ENCODE results near the gene ZNRD2.
"Not testable (repeated sequence)": the region's sequence is repeated elsewhere in the genome, so short reads cannot be mapped to it uniquely, and the experiment has no call there.

ZNRD2 gene, protein sequence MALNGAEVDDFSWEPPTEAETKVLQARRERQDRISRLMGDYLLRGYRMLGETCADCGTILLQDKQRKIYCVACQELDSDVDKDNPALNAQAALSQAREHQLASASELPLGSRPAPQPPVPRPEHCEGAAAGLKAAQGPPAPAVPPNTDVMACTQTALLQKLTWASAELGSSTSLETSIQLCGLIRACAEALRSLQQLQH

DNA sequence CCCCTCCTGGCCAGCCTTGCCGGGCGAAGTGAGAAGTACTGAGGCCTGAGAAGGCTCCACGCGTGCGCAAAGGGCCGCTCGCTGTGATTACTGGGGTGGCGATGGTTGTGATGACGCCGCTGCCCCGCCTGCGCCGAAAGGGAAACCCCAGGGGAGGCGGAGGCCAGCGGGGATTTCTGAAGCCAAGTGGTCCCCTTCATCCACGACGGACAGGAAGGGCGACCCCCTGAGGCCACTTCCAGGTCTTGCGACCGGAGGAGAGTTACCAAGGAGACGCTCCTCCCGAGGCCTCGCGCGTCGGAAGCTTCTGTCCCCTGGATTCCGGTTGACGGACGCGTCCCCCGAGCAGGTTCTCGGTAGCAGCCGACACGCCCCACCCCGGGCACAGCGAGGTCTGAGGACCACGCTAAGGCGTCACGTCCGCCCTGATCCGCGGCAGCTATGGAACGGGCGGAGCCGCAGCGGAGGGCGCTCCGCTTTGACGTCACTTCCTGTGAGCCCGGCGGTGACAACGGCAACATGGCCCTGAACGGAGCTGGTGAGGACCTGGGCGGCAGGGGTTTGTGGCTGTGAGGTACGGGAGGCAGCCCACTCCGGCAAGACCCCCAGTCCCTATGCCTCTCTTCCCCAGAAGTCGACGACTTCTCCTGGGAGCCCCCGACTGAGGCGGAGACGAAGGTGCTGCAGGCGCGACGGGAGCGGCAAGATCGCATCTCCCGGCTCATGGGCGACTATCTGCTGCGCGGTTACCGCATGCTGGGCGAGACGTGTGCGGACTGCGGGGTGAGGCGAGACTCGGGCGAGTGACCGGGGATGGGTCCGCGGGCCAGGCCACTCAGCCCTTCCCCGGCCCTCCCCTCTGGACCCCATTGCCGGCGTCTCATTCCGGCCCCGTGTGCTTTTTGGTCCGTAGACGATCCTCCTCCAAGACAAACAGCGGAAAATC lies at the start of gene ZNRD2:
TSS of gene ZNRD2 (plus strand) at position 505 of the 946 bp plus-strand sequence. CDS start at position 520, 15 bp downstream.
- DNase-seq = peak; percentile 98

DNA sequence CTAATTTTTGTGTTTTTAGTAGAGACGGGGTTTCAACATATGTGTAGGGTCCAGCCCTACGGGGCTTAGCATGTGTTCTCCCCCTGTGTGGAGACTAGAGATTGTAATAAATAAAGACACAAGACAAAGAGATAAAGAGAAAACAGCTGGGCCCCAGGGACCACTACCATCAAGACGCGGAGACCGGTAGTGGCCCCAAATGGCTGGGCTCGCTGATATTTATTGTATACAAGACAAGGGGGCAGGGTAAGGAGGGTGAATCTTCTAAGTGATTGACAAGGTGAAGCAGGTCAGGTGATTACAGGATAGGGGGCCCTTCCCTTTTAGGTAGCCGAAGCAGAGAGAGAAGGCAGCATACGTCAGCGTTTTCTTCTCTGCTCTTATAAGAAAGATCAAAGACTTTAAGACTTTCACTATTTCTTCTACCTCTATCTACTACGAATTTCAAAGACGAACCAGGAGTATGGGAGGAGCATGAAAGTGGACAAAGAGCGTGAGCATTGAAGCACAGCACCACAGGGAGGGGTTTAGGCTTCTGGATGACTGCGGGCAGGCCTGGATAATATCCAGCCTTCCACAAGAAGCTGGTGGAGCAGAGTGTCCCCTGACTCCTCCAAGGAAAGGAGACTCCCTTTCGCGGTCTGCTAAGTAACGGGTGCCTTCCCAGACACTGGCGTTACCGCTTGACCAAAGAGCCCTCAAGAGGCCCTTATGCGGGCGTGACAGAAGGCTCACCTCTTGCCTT lies 48.3 kb upstream of the ZNRD2 start:
- DNase-seq = not testable (repeated sequence)

DNA sequence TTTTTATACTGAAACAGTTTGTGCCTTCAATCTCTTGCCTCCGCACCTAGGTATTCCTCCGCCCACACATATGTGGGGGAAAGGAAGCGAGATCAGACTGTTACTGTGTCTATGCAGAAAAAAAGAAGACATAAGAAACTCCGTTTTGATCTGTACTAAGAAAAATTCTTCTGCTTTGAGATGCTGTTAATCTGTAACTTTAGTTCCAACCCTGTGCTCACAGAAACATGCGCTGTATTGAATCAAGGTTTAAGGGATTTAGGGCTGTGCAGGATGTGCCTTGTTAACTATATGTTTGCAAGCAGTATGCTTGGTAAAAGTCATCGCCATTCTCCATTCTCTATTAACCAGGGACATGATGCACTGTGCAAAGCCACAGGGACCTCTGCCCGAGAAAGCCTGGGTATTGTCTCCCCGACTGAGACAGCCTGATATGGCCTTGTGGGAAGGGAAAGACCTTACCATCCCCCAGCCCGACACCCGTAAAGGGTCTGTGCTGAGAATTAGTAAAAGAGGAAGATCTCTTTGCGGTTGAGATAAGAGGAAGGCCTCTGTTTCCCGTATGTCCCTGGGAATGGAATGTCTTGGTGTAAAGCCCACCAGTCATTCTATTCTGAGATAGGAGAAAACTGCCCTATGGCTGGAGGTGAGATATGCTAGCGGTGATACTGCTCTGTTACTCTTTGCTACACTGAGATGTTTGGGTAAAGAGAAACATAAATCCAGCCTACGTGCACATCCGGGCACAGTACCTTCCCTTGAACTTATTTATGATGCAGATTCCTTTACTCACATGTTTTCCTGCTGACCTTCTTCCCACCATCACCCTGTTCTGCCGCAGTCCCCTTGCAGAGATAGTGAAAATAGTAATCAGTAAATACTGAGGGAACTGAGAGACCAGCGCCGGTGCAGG lies 47.3 kb upstream of the ZNRD2 start:
- DNase-seq = not testable (repeated sequence)

DNA sequence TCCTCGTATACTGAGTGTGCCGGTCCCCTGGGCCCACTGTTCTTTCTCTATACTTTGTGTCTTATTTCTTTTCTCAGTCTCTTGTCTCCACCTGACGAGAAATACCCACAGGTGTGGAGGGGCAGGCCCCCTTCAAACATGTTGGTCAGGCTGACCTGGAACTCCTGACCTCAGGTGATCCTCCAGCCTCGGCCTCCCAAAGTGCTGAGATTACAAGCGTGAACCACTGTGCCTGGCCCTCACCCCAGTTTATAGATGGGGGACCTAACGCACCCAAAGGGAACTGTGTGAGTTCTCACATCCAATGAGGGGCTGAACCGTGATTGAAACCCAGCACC lies 46.7 kb upstream of the ZNRD2 start:
- DNase-seq = not testable (repeated sequence)

DNA sequence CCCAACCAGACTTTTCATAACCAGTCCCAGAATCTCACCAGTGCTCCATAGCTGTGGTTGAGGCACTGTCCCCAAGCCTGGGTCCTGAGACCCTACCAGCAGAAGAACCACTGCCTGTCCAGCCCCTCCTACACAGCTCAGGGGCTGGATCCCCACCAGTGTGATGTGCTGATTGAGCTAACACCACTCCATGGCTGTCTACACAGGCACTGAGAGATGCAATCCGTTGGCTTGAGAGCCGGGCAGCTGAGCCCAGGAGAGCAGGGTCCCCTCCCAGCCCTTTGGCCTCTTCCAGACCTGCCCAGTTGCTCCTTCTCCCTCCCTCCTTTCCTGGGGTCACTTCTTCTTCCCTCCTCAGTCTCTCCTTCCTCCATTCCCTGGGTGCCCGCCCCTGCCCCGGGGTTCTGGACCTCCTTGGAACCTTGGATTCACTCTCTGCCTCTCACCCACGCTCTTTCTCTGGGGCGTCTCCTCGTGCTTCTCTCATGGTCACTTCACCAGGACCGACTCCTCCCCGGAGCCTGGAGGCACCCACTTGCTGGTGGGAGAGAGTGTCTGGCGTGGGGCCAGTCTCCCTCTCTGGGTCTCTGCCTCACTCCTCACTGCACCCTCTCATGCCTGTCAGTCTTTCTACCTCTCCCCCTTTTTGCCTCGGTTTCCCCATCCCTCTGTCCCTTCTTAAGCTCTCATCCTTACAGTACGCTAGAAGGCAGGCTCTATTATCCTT lies 46.1 kb upstream of the ZNRD2 start:
- no peak for DNase-seq

DNA sequence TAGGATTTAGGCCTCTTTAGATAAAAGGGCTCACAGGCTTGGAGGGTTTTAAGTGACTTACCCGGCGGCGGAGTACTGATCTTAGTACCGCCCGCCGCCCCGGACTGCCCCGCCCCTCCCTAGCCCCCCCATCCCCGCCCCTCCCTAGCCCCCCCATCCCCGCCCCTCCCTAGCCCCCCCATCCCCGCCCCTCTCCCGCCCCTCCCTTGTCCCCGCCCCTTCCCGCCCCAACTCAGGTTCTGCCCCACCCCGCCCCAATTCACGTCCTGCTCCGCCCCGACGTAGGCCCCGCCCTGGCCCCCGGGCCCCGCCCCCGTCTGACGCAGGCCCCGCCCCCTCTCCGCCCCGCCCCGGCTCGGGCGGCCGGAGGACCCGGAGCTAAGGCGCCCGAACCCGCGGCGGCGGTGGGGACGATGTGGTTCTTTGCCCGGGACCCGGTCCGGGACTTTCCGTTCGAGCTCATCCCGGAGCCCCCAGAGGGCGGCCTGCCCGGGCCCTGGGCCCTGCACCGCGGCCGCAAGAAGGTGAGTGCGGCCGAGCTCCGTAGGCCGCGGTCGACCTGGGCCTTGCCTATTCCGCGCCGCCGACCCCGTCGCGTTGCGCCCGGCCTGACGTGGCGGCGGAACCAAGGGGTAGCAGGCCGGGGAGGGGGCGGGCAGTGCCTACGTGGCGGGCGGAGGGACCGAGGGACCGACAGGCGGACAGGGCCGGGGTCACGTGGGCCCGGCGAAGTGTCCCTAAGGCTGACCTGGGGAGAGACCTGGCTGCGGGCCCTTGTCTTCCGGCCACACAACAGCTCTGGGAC lies 45.3 kb upstream of the ZNRD2 start, which contains the start of gene SCYL1:
TSS of gene SCYL1 (plus strand) at position 343 of the 805 bp plus-strand sequence. CDS start at position 414, 71 bp downstream.
- DNase-seq = peak; percentile 78

DNA sequence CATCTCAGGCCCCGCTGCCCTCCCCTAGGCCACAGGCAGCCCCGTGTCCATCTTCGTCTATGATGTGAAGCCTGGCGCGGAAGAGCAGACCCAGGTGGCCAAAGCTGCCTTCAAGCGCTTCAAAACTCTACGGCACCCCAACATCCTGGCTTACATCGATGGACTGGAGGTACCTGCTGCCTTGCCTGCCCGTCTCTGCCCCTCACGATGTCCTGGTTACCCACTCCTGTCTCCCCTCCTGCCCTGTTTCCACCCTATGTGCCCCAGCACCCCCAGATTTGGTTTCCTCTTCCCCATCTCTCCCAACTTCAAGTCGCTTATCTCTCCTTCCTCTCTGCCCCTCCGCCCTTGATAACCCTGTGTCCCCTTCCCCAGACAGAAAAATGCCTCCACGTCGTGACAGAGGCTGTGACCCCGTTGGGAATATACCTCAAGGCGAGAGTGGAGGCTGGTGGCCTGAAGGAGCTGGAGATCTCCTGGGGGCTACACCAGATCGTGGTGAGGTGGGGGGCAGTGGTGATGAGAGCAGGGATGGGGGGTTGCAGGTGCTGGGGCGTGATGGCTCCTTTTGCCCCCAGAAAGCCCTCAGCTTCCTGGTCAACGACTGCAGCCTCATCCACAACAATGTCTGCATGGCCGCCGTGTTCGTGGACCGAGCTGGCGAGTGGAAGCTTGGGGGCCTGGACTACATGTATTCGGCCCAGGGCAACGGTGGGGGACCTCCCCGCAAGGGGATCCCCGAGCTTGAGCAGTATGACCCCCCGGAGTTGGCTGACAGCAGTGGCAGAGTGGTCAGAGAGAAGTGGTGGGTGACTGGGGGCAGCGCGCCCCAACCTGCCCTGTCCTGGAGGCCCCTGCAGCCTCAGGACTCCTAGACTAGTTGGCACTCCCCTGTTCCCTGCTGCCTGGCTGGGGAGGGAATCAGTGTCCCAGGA lies 44.5 kb upstream of the ZNRD2 start:
- no peak for DNase-seq

DNA sequence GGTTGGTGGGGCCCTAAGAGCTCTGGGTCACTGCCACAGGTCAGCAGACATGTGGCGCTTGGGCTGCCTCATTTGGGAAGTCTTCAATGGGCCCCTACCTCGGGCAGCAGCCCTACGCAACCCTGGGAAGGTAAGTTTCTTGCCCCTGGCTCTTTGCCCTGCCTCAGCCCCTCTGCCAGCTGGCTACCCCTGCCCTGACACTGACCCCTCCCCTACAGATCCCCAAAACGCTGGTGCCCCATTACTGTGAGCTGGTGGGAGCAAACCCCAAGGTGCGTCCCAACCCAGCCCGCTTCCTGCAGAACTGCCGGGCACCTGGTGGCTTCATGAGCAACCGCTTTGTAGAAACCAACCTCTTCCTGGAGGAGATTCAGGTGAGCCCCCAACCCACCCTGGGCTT lies 43.5 kb upstream of the ZNRD2 start:
- DNase-seq = no peak

DNA sequence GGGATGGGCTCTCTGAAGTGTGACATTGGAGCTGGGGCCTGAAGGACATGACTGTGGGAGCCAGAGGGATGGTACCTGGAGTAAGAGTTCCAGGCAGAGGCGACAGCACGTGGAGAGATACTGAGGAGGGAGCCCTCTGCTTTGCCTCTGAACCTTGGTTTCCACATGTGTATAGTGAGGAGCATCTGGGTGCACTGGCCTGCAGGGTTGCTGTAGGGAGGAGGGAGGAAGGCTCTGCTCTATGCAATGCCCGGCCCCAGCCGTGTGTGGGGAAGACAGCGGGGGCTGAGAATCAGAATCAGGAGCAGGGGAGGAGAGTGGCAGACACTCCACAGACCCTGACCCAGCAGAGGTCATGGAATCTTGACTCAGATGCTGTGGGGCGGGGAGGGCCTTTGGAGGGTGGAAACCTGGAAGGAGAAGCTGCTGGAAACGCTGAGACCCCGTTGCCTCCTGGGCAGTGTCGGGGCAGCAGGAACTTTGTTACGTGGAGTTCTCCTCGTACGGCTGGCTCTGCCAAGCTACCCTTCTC lies 41.4 kb upstream of the ZNRD2 start:
- DNase-seq = no peak

DNA sequence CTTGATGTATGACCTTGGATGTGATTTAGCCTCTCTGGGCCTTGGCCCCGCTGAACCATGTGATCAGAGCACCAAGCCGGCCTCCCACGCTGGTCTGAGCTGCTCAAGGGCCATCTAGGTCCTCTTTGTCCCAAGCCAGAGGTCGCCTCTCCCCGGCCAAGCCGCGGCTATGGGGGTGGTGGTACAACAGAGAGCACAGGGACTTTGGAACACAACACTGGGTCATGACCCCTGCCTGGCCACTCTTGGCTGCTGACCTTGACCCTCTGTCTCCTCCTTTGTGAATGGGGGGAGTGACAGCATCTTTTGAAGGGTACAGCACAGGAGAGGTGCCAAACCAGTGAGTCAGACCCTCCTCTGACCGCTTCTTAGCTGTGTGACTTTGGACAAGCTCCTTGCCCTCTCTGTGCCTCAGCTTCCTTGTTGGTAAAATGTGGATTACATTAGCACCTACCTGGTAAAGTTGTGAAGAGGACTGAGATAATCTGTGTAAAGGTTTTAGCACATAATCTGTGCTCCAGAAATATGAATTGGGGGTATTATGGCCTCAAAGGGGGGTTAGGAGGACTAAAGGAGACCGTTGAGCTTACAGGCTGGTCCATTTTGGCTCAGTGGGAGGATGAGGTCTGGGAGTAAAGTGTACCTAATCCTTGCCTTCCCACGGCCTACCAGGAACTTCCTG lies 40.7 kb upstream of the ZNRD2 start:
- no peak for DNase-seq

DNA sequence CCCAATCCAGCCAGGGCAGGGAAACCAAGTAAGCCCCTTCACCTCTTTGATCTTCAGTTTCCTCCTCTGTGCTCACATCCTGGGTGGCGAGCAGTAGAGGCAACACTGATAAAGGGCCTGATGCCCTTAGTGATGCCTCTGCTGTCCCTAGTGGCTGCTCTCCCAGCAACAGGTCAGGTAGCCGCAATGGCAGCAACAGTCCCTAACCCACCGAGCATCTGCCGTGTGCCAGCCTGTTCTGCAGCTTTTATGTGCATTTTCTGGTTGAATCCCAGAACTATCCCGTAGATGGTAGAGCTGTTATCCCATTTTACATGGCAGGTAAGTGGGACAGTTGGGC lies 40.1 kb upstream of the ZNRD2 start:
- no peak for DNase-seq

DNA sequence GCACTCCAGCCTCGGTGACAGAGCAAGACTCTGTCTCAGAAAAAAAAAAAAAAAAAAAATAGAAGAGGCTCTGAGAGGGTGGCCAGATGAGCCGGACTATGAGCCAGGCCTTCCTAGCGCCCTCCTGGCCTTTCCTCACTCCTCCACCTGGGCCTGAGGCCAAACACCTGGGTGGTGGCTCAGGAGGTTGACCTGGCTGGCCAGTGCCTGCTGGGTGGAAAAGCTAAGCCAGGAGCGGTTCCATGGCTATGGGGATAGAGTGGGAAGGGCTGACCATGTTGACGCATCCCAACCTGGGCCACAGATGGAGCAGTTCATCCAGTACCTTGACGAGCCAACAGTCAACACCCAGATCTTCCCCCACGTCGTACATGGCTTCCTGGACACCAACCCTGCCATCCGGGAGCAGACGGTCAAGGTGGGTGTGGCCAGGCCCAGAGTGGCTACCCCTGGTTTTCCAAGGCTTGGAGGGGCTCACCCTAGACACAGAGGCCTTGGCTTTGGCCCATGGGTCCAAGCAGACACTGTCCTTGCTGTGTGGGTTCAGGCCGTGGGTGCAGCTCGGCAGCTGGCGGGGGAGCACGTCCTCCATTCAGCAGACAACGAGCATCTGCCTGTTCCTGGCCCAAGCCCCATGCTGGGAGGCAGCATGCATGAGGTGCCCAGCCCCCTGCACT lies 37.8 kb upstream of the ZNRD2 start:
- DNase-seq = no peak

DNA sequence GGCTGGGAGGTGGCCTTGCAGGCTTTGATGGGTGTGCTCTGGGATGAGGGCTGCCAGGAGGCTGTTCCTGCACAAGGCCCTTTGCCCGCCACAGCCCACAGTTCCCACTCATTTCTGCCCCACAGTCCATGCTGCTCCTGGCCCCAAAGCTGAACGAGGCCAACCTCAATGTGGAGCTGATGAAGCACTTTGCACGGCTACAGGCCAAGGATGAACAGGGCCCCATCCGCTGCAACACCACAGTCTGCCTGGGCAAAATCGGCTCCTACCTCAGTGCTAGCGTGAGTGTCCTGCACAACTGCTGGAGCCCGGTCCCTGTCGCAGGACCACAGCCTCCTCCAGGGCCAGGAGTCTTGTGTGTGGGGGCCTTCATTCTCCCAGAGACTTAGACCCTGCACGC lies 35.2 kb upstream of the ZNRD2 start:
- DNase-seq = no peak

DNA sequence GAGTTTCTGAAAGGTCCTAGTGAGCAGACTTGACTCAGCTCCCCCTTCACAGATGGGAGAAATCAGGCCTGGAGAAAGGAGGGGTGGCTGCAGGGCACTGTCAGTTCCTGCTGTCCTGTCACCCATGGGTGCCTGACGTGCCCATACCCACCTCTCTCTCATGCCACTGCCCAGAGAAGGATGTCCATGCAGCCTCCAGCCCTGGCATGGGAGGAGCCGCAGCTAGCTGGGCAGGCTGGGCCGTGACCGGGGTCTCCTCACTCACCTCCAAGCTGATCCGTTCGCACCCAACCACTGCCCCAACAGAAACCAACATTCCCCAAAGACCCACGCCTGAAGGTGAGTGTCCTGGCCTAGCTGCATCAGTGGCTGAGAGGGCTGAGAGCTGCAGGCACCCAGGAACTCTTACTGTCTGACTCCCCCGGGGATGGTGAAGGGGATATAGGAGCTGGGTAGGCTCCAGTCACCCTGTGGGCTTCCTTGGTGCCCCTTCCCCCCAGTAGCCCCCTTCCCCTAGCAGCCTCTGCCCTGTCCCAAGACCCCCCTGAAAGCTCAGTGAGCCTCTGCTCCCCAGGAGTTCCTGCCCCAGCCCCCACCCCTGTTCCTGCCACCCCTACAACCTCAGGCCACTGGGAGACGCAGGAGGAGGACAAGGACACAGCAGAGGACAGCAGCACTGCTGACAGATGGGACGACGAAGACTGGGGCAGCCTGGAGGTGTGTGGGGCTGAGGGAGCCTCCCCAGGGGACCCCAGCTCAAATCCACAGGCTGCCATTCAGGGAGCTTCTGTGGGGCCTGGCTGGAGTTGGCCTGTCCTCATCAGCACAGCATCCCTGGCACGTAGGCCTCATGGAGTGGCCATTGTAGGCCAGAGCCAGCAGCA lies 33.6 kb upstream of the ZNRD2 start:
- DNase-seq = no peak

DNA sequence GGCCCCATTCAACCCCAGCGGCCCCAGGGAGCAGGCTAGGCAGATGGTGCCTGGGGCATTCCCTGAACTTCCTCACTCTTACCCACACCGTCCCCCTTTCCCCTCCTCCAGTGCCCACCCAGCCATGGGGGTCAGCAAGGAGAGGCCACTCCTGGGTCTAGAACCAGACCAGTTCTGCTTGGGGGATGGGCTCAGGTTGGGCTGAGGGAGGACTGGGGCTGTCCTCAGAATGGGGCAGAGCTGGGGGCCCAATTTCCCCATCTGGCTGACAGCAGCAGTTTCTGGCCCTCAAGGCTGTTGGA lies 33.0 kb upstream of the ZNRD2 start:
- no peak for DNase-seq

DNA sequence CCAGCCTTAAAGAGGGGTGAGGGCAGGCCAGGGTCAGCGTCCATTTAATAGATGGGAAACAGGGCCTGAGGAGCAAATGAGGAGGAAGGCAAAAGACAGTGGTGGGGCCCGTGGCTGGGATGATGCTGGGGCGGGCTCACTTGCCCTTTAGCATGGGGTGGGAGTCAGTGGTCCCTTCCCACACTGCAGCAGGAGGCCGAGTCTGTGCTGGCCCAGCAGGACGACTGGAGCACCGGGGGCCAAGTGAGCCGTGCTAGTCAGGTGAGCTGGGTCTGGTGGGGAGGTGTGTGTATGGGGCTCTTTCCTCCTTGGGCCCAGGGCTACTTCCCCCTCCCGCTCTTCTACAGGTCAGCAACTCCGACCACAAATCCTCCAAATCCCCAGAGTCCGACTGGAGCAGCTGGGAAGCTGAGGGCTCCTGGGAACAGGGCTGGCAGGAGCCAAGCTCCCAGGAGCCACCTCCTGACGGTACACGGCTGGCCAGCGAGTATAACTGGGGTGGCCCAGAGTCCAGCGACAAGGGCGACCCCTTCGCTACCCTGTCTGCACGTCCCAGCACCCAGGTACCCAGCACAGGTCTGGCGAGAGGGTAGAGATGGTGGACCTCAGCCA lies 32.6 kb upstream of the ZNRD2 start:
- DNase-seq = no peak

All from stimulated activated CD4-positive, alpha-beta T cell treated with anti-CD3 and anti-CD28 coated beads, Interleukin-4, amount 100 ng/mL, for 1 hour (primary cell).